ENCODE data around the gene GKN2. TPM values are rescaled to one million over a fixed set of nuclear protein-coding genes. Genes with fewer than 3 reads are reported as not detected.

The GKN2 gene
- total RNA-seq, 1 experiment from 2014 or later = not detected

Other genes starting within 250 kb of the GKN2 start
- not detected in 2 replicates for gene ARHGAP25, start 218.1 kb downstream of the GKN2 start, total RNA-seq (2021)
- not detected in 2 replicates for gene BMP10, start 81.5 kb downstream of the GKN2 start, total RNA-seq (2021)
- gene GKN1, start 21.7 kb upstream of the GKN2 start, total RNA-seq (2021) = not detected in 2 replicates
- 36.1 and 48.3 TPM in 2 replicates for gene ANTXR1, start 60.3 kb upstream of the GKN2 start, total RNA-seq (2021)

Measured in PC-9 (cell line).